DMS53 treated with DMSO at 0.1 percent for 48 hours (cell line): ENCODE results near the gene SEPTIN11.

Source experiments
- DNase-seq: peaks from one replicate; lab custom pipeline; 2025; ENCODE audit not compliant: unreplicated experiment; lab: John Stamatoyannopoulos, UW

The SEPTIN11 gene

GRCh38 chr4:76949276-76950051, at the start of gene SEPTIN11:
Gene SEPTIN11 (plus strand): TSS chr4:76949752. CDS start chr4:76949904, 152 bp downstream.
- DNase-seq: peak; percentile 61

- no peak for DNase-seq
Observed at GRCh38 chr4:76902233-76902890, 47.2 kb upstream of the SEPTIN11 start.

- DNase-seq: no peak
Observed at GRCh38 chr4:76904646-76905190, 44.8 kb upstream of the SEPTIN11 start.

- no peak for DNase-seq
Observed at GRCh38 chr4:76905521-76905920, 44.0 kb upstream of the SEPTIN11 start.

DNA sequence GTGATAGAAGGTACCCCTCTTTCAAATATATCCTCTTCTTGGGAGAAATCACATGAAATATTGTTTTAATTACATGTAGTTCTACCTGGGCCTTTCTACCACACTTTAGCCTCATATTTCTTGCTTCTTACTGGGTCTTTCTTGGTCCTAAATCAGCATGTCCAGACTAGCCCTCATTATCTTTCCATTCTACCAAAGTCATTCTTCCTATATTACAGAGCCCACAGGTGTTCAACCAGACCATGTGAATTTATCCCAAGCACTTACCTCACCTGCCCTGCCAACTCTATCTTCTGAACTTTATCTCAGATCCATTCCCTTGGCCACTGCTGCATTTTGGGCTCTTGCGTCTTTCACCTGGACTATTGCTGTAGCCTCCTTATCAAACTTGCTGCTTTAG, 39.8 kb upstream of the SEPTIN11 start:
- DNase-seq: no peak

DNA sequence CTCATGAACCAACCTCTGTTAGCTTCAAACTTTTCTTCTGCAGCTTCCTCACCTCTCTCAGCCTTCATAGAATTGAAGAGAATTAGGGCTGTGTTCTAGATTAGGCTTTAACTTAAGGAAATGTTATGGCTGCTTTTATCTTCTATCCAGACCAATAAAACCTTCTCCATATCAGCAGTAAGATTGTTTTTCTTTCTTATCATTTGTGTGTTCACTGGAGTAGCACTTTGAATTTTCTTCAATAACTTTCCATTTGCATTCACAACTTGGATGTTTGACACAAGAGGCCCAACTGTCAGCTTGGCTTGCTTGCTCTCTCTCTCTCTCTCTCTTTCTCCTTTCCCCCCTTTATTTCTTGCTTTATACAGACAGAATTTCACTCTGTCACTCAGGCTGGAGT, 28.8 kb upstream of the SEPTIN11 start:
- DNase-seq: no peak

DNA sequence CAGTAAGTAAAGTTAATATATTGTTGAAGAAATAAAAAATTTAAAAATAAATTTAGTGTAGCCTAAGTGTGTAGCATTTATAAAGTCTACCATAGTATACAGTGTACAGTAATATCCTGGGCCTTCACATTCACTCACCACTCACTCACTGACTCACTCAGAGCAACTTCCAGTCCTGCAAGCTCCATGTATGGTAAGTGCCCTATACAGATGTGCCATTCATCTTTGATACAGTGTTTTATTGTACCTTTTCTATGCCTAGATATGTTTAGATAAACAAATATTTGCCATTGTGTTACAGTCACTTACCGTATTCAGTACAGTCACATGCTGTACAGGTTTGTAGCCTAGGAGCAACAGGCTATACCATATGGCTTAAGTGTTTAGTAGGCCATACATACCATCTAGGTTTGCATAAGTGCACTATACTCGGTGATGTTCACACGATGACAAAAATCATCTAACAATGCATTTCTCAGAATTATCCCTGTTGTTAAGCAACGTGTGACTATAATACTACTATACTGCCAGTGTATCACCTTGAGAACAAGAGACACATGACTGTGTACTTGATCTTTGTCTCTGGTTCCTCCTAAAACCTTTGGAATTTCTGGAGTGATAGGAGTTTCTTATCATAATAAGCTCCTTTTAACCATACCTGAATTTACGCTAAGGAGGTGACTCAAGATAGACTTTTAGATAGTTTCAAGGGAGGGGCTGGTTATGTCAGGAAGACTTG, 25.8 kb upstream of the SEPTIN11 start:
- no peak for DNase-seq

DNA sequence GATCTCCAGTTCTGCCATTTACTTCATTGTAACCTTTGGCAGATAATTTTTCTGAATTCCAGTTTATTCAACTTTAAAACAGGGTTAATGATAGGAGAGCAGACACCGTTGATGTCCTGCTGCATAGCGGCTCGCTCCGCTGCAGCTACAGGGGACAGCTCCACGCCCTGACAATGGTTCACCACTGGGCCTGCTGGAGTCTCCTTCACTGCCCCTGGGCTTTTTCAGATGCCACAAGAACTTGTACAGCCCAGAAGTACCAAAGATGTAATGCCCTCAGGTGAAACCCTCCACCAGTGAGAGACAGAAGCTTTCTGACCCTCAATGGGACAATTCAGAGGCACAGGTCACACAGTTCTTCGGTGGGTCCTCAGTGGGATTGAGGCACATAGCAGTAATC, 22.7 kb upstream of the SEPTIN11 start:
- DNase-seq: no peak

DNA sequence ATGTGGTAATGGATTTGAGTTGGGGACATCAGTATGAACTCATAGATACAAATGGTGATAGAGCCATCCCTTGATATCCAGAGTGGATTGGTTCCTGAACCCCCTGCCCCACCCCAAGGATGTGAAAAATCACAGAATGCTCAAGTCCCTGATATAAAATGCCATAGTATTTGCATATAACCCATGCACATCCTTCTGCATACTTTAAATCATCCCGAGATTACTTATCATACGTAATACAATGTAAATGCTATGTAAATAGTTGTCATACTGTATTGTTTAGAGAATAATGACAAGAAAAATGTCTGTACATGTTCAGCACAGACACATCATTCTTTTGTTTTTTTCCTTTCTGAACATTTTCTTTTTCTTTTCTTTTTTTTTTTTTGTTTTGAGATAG, 18.9 kb upstream of the SEPTIN11 start:
- DNase-seq: no peak

DNA sequence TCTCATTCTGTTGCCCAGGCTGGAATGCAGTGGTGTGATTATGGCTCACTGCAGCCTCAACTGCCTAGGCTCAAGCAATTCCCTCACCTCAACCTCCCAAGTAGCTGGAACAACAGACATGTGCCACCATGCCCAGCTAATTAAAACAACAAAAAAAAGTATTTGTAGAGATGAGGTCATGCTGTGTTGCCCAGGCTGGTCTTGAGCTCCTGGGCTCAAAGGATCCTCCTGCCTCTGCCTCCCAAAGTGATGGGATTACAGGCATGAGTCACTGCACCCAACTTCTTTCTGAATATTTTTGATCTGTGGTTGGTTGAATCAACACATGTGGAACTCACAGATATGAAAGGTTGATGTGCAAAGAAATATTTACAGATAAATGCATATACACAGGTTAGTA, 18.5 kb upstream of the SEPTIN11 start:
- no peak for DNase-seq

DNA sequence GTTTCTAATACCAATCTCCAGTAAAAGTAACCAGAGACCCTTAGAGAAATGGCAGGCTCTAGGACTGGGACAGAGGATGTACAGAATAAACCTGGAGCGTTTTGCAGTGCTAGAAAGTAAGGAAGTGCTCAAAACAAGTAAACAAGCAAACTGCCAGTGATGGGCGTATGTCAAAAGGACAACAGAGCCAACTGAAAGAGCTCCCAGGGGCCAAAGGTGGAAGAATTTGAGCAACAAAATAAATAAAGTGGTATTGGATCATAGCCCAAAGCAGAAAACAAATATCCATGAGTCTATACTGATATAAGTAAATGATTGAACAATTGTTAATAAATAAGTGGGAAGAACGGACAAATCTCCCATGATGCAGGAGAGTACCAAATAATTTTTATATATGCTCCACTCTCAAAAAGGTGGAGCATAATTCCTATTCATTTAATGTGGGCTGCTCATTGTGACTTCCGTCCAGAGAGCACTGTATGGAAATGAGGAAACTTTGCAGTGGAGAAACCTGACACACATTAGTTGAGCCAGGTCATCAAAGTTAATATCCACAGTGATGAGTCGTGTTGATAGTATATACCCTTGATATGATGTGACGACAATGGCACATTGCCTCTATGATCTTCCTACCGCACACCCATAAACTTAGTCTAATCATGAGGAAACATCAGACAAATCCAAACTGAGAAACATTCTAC, 17.8 kb upstream of the SEPTIN11 start:
- no peak for DNase-seq

DNA sequence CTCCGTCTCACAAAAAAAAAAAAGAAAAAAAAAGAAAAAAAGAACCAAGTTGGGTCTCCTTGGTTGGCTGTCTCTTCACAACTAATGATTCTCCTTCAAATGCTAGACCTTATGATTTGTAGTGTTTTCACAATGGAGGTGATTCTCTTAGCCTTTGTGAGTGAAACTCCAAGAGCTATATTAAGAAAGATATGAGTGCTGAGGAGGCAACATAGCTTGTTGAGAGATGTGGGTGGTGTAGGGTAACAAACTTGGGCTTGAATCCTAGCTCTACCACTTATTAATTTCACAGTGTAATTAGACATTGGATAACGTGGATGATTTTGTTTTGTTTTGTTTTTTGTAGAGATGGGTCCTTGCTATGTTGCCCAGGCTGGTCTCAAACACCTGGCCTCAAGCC, 10.4 kb upstream of the SEPTIN11 start:
- DNase-seq: no peak

- DNase-seq: no peak
Observed at GRCh38 chr4:76943129-76943620, 6.4 kb upstream of the SEPTIN11 start.

DNA sequence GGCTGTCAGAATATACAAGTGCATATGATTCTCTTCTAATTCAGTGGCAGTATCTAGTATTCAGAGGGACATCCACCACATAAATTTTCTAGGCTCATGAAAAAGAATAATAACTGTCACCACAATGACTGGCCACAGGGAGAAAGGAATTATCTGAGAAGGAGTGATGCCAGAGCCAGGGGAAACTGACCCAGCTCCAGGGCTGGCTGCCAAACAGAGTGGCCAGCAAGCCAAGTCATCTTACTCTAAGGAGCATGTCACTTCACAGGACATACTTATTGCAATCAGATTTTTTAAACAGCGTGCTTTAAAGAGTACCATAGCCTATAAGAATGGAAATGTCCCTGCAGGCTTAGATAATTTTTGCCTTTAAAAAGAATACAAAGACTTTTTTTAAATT, 5.8 kb upstream of the SEPTIN11 start:
- DNase-seq: no peak

DNA sequence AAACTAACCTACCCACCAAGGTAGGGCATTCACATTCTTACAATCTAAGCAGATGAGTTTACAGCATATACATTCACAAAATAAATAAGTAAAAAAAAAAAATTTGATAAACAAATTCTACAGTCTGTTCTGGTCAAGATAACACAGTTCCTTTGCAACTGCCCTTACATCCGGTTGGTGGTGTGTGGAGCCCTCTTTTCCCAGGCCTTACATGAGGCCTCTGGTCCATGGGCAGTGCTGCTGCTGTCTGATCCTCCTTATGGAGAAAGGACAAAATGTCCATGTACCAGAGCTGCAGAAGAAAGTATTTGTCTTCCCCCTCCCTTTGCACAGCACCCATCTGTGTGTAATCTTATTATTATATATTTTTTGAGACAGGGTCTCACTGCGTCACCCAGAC, 2.2 kb upstream of the SEPTIN11 start:
- DNase-seq: no peak

- DNase-seq: peak; percentile 27
Observed at GRCh38 chr4:76948443-76949275, 893 bp upstream of the SEPTIN11 start.

DNA sequence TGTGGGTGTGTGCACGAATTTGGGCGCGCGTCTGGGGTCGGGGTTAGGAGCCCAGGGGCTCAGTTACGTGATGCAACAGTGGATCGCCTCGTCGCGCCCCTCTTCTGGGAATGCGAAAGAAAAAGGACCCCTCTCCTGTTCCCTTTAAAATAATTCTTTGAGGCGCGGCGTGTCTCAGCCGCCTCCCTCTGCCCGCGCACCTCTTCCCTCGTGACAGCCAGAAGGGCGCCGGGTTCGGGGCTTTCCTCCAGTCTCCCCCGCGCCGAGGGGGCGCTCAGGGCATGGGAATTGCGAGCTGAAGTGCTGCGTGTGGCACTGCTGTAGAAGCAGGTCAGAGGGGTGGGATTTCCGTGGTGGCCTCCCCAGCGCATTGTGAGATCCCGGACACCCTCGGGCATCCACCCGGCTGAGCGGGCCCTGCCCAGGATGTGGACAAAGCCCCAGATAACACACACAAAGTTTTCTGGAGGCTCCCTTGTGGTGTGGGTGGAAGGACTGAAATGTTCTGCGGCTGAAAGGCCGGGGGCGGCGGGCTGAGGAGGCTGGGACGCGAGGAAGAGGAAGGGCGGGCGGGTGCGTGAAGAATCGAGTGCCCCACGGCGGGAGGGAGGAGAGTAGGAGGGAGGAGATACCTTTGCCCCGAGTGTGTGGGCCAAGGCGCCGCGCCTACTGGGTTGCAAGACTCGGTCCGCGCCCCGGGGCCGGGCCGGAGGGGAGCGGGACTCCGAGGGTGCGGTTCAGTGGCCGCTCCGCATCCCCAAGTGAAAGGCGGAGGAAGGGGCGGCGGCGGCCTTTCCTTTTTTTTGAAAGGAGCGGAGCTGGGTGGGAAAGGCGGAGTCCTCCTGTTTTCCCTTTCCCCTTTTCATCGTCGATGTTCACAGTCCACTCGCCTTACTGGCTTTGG, 752 bp downstream of the SEPTIN11 start:
- DNase-seq: no peak

DNA sequence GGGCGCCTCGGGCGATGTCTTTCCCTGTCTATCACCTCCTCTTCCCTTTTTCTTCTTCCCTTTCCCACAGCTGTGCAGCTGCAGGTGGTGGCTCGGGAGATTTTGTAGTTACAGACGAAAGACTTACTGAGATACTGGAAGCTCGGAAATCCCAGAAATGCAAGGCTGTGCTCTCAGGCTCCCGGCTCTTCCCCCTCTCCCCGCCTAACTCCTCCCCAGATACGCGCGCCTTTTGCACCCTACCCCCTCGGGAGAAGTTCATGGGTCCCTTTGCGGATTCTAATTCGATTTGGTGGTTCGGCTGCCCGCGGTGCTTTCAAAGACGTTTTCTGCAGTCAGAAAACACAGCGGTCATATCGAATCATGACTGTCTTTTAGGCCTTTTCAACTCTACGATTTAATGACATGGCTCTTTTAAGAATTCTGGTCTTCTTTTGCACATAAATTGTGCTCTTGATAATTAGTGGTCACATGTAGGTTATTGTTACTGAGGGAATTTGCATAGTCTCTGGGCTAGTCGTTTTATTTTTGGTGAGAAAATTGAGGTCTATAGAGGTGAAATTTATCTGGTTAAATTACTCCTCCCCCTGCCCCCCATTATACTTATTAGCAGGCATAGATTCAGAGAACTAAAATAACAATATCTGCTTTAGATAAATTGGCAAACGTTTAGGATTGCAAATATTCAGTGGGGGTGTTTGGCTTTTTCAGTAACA, 1.6 kb downstream of the SEPTIN11 start:
- no peak for DNase-seq

- DNase-seq: no peak
Observed at GRCh38 chr4:76951672-76952010, 2.1 kb downstream of the SEPTIN11 start.
